Thyroid gland (tissue), 4 donors: Measurements from ENCODE around the gene DCT.

Source experiments
- POLR2A ChIP-seq, 2 donors: fragments of 450-650 bp; IDR thresholded peaks; one replicate each; pipeline ENCODE4 v1.6.1; 2017; ENCODE audit warnings: antibody characterized with exemption in 2 of 2, mild to moderate bottlenecking in 2 of 2, moderate library complexity in 1 of 2
- TF ChIP-seq, protein P1 (sequence below), 6 experiments: fragments of 200-600 bp in 3 of 6; fragments of 450-650 bp in 3 of 6; sonication (generic) in 3 of 6; IDR thresholded peaks; one replicate each; pipeline ENCODE4 v1.5.1; 2016 to 2019; ENCODE audit warnings: antibody characterized with exemption in 6 of 6, mild to moderate bottlenecking in 2 of 6, inconsistent platforms in 1 of 6, moderate library complexity in 1 of 6

DNA sequence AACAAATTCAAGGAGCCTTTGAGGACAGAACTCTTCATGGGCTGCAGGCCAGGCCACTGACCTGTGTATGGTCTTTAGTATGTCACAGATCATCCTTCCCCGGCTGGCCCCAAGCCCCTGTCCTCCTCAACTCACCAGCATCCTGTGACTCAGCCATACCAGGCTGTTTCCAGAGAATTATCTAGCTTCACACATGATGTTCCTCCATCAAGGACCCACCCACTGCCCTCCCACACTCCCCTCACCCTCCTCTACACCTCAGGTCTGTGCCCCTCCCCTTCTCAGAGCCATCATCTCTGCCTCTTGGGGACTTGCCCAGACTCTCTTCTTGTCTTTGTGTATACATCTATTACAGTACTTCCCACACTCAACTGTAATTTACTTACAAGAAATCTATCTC, 14.7 kb downstream of the DCT start:
- TF ChIP-seq, protein P1, sequence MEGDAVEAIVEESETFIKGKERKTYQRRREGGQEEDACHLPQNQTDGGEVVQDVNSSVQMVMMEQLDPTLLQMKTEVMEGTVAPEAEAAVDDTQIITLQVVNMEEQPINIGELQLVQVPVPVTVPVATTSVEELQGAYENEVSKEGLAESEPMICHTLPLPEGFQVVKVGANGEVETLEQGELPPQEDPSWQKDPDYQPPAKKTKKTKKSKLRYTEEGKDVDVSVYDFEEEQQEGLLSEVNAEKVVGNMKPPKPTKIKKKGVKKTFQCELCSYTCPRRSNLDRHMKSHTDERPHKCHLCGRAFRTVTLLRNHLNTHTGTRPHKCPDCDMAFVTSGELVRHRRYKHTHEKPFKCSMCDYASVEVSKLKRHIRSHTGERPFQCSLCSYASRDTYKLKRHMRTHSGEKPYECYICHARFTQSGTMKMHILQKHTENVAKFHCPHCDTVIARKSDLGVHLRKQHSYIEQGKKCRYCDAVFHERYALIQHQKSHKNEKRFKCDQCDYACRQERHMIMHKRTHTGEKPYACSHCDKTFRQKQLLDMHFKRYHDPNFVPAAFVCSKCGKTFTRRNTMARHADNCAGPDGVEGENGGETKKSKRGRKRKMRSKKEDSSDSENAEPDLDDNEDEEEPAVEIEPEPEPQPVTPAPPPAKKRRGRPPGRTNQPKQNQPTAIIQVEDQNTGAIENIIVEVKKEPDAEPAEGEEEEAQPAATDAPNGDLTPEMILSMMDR (IDR thresholded peaks at IDR 0.05) = no peak
- no peak for TF ChIP-seq POLR2A (IDR thresholded peaks at IDR 0.05)
